ENCODE results near the gene ROM1. TPM values are rescaled to one million over a fixed set of nuclear protein-coding genes. Genes with fewer than 3 reads are reported as not detected.
A peak's percentile ranks its signal among the peaks of the same experiment; 100 is the strongest.

ROM1 gene
- total RNA-seq, 1 experiment from 2014 or later = 2.7 TPM

DNA sequence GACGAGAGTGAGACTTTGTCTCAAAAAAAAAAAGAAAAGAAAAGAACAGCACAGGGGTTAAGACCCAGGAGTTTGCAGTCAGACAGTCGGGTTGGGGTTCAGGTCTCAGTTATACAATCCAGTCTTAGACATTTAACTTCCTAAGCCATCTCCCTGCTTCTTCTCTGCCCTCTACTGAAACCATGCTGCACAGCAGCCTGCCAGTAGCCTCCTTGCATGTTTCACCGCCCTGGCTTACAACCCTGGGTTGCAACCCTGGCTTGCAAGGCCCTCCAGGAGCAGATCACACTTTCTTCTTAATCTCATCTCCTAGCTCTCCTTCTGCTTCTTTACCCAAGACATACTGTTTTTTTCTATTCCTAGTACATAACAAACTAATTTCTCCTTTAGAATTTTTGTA is 14.7 kb downstream of the ROM1 start:
- ChIA-PET CTCF (no interaction called here), POLR2A (no interaction called here)
- no peak for TF ChIP-seq TCF7L2 (IDR thresholded peaks at IDR 0.05; ENCODE audit: low read depth, low read length)
- no peak for TF ChIP-seq POLR2AphosphoS5 (IDR thresholded peaks at IDR 0.05; ENCODE audit: low read depth, low read length)
- no peak for TF ChIP-seq SIN3A (IDR thresholded peaks at IDR 0.05; ENCODE audit: borderline replicate concordance, insufficient read depth, low read depth, low read length)
- no peak for TF ChIP-seq CTCF (IDR thresholded peaks at IDR 0.05)
- TF ChIP-seq, protein P1, sequence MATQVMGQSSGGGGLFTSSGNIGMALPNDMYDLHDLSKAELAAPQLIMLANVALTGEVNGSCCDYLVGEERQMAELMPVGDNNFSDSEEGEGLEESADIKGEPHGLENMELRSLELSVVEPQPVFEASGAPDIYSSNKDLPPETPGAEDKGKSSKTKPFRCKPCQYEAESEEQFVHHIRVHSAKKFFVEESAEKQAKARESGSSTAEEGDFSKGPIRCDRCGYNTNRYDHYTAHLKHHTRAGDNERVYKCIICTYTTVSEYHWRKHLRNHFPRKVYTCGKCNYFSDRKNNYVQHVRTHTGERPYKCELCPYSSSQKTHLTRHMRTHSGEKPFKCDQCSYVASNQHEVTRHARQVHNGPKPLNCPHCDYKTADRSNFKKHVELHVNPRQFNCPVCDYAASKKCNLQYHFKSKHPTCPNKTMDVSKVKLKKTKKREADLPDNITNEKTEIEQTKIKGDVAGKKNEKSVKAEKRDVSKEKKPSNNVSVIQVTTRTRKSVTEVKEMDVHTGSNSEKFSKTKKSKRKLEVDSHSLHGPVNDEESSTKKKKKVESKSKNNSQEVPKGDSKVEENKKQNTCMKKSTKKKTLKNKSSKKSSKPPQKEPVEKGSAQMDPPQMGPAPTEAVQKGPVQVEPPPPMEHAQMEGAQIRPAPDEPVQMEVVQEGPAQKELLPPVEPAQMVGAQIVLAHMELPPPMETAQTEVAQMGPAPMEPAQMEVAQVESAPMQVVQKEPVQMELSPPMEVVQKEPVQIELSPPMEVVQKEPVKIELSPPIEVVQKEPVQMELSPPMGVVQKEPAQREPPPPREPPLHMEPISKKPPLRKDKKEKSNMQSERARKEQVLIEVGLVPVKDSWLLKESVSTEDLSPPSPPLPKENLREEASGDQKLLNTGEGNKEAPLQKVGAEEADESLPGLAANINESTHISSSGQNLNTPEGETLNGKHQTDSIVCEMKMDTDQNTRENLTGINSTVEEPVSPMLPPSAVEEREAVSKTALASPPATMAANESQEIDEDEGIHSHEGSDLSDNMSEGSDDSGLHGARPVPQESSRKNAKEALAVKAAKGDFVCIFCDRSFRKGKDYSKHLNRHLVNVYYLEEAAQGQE (IDR thresholded peaks at IDR 0.05; ENCODE audit: insufficient read depth in 1 of 2, low read depth in 2 of 2, low read length in 1 of 2) = no peak
- Histone ChIP-seq H3K4me3 (ENCODE audit: low read depth in 2 of 2, low read length in 2 of 2) (no peak overlapping the region), H3K4me1 (ENCODE audit: control insufficient read depth, insufficient read depth, low read length) (peaks cover under 1% of the 10 kb centered on the region; the same call in 1 of the 2 replicates), H3K27ac (ENCODE audit: low read length) (no peak overlapping the region), H3K27me3 (ENCODE audit: control insufficient read depth, insufficient read depth, low read length) (no peaks in the 10 kb centered on the region), H3K36me3 (ENCODE audit: control insufficient read depth, insufficient read depth, low read length) (peaks cover 25% of the 10 kb centered on the region), H3K9me3 (ENCODE audit: control insufficient read depth, insufficient read depth, low read depth, low read length) (no peaks in the 10 kb centered on the region)
- BruUV-seq (replicated peaks) = no TSS peak
- intact Hi-C loops (cut with micrococcal nuclease; ENCODE audit: unreplicated experiment) (no loop called here), in situ Hi-C loops (cut with HindIII; ENCODE audit: low pct_unique_long_range_greater_than_20kb, low sequenced_read_pairs) (no loop called here)
- ATAC-seq = peak; percentile 41; the same call in 1 of the 2 replicates
- no peak for DNase-seq (ENCODE audit: low read depth, low spot score)

- TF ChIP-seq, protein P1 (IDR thresholded peaks at IDR 0.05; ENCODE audit: insufficient read depth in 1 of 2, low read depth in 2 of 2, low read length in 1 of 2) = no peak
- no peak for TF ChIP-seq SIN3A (IDR thresholded peaks at IDR 0.05; ENCODE audit: borderline replicate concordance, insufficient read depth, low read depth, low read length)
- TF ChIP-seq POLR2AphosphoS5 (IDR thresholded peaks at IDR 0.05; ENCODE audit: low read depth, low read length) = no peak
- TF ChIP-seq TCF7L2 (IDR thresholded peaks at IDR 0.05; ENCODE audit: low read depth, low read length) = no peak
- no peak for TF ChIP-seq CTCF (IDR thresholded peaks at IDR 0.05)
- POLR2A ChIA-PET = no interaction called here
- Histone ChIP-seq H3K27ac (ENCODE audit: low read length) (no peak overlapping the region), H3K36me3 (ENCODE audit: control insufficient read depth, insufficient read depth, low read length) (peaks cover 31% of the 10 kb centered on the region), H3K9me3 (ENCODE audit: control insufficient read depth, insufficient read depth, low read depth, low read length) (no peaks in the 10 kb centered on the region), H3K27me3 (ENCODE audit: control insufficient read depth, insufficient read depth, low read length) (no peaks in the 10 kb centered on the region), H3K4me1 (ENCODE audit: control insufficient read depth, insufficient read depth, low read length) (no peaks in the 10 kb centered on the region), H3K4me3 (ENCODE audit: low read depth in 2 of 2, low read length in 2 of 2) (no peak overlapping the region)
- BruUV-seq (replicated peaks) = no TSS peak
- intact Hi-C loops (cut with micrococcal nuclease; ENCODE audit: unreplicated experiment) (no loop called here), in situ Hi-C loops (cut with HindIII; ENCODE audit: low pct_unique_long_range_greater_than_20kb, low sequenced_read_pairs) (no loop called here)
- CTCF ChIA-PET = no interaction called here
- DNase-seq (ENCODE audit: low read depth, low spot score) = no peak
- no peak for ATAC-seq
These were observed 19.4 kb downstream of the ROM1 start for GRCh38 chr11:62632492-62632891.

All from Panc1 (cell line).